ENCODE data around the gene STXBP5. TPM values are rescaled to one million over a fixed set of nuclear protein-coding genes. Genes with fewer than 3 reads are reported as not detected.

STXBP5 gene
- total and polyA plus RNA-seq, 9 of the 15 experiments (the other 6 are each of a cell fraction or from before 2014, with no cell fraction given): 23.3 to 172 (median 71.5) TPM

DNA sequence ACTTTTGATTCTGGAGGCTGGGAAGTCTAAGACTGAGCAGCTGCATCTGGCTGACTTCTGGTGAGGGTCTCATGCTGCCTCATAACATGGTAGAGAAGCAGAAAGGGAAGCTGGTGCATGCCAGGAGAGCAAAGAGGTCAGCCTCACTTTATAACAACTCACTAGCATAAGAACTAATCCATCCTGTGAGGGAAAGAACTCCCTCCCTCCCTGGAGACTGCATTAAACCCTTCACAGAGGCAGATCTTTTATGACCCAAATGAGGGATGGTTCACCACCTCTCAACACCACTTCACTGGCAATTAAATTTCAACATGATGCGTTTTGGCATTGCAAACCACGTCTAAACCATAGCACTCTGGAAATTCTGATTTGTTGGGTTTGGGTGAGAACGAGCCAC lies 33.9 kb downstream of the STXBP5 start (continued):
- no peak for TF ChIP-seq ZNF561 (CRISPR knock-in tag; conservative IDR thresholded peaks at IDR 0.05)
- TF ChIP-seq, protein P1, sequence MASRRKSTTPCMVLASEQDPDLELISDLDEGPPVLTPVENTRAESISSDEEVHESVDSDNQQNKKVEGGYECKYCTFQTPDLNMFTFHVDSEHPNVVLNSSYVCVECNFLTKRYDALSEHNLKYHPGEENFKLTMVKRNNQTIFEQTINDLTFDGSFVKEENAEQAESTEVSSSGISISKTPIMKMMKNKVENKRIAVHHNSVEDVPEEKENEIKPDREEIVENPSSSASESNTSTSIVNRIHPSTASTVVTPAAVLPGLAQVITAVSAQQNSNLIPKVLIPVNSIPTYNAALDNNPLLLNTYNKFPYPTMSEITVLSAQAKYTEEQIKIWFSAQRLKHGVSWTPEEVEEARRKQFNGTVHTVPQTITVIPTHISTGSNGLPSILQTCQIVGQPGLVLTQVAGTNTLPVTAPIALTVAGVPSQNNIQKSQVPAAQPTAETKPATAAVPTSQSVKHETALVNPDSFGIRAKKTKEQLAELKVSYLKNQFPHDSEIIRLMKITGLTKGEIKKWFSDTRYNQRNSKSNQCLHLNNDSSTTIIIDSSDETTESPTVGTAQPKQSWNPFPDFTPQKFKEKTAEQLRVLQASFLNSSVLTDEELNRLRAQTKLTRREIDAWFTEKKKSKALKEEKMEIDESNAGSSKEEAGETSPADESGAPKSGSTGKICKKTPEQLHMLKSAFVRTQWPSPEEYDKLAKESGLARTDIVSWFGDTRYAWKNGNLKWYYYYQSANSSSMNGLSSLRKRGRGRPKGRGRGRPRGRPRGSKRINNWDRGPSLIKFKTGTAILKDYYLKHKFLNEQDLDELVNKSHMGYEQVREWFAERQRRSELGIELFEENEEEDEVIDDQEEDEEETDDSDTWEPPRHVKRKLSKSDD (conservative IDR thresholded peaks at IDR 0.05; ENCODE audit: low read length): no peak
- TF ChIP-seq IRF2 (CRISPR knock-in tag; IDR thresholded peaks at IDR 0.05): no peak
- no peak for TF ChIP-seq CEBPB (tag; IDR thresholded peaks at IDR 0.05)
- TF ChIP-seq ZZZ3 (IDR thresholded peaks at IDR 0.05): no peak
- no peak for TF ChIP-seq ETV1 (tag; conservative IDR thresholded peaks at IDR 0.05; ENCODE audit: low read depth)
- no peak for TF ChIP-seq ETV6 (IDR thresholded peaks at IDR 0.05; ENCODE audit: borderline replicate concordance in 1 of 2, low read depth in 2 of 2, low read length in 1 of 2)
- no peak for TF ChIP-seq ETV6 (CRISPR knock-in tag; IDR thresholded peaks at IDR 0.05; ENCODE audit: borderline replicate concordance)
- no peak for TF ChIP-seq TARDBP (IDR thresholded peaks at IDR 0.05)
- TF ChIP-seq RBM22 (IDR thresholded peaks at IDR 0.05; ENCODE audit: low read depth, low read length, poor library complexity, severe bottlenecking): no peak
- TF ChIP-seq DPF2 (IDR thresholded peaks at IDR 0.05): no peak
- no peak for TF ChIP-seq ZNF3 (CRISPR knock-in tag; IDR thresholded peaks at IDR 0.05)
- TF ChIP-seq HNRNPLL (IDR thresholded peaks at IDR 0.05; ENCODE audit: low read depth, low read length, poor library complexity, severe bottlenecking): no peak

Measured in K562 (cell line).